ENCODE data around the gene SLC9A4. TPM values are rescaled to one million over a fixed set of nuclear protein-coding genes. Genes with fewer than 3 reads are reported as not detected.

SLC9A4 gene
- total RNA-seq, 1 experiment from 2014 or later = 0.07 TPM

GRCh38 chr2:102433973-102434654 lies 38.9 kb upstream of the SLC9A4 start:
- H4K20me1 ChIP-seq (ENCODE audit: insufficient read depth) = no peaks in the 10 kb centered on the region
- TF ChIP-seq, protein P1, sequence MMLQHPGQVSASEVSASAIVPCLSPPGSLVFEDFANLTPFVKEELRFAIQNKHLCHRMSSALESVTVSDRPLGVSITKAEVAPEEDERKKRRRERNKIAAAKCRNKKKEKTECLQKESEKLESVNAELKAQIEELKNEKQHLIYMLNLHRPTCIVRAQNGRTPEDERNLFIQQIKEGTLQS (IDR thresholded peaks at IDR 0.05) = no peak
- no peak for TF ChIP-seq CEBPB (IDR thresholded peaks at IDR 0.05; ENCODE audit: low read depth)
- no peak for TF ChIP-seq CBX3 (IDR thresholded peaks at IDR 0.05; ENCODE audit: low read depth)
- no peak for TF ChIP-seq RAD21 (IDR thresholded peaks at IDR 0.05; ENCODE audit: low read depth)
- no peak for TF ChIP-seq POLR2A (IDR thresholded peaks at IDR 0.05; ENCODE audit: borderline replicate concordance, extremely low read depth, insufficient read depth, insufficient read length)
- no peak for TF ChIP-seq ELF1 (IDR thresholded peaks at IDR 0.05; ENCODE audit: borderline replicate concordance, low read depth)
- TF ChIP-seq, protein P2, sequence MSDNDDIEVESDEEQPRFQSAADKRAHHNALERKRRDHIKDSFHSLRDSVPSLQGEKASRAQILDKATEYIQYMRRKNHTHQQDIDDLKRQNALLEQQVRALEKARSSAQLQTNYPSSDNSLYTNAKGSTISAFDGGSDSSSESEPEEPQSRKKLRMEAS (IDR thresholded peaks at IDR 0.05) = no peak
- no peak for TF ChIP-seq EGR1 (IDR thresholded peaks at IDR 0.05; ENCODE audit: low read depth)
- TF ChIP-seq TCF7L2 (IDR thresholded peaks at IDR 0.05; ENCODE audit: borderline replicate concordance, extremely low read depth, insufficient read depth, insufficient read length) = no peak
- TF ChIP-seq POLR2AphosphoS5 (IDR thresholded peaks at IDR 0.05; ENCODE audit: low read depth, low read length) = no peak
- no peak for TF ChIP-seq ZFX (IDR thresholded peaks at IDR 0.05)
- TF ChIP-seq EZH2 (IDR thresholded peaks at IDR 0.05) = no peak
- TF ChIP-seq ZNF274 (IDR thresholded peaks at IDR 0.05; ENCODE audit: low read depth, low read length) = no peak
- TF ChIP-seq SIN3A (IDR thresholded peaks at IDR 0.05; ENCODE audit: low read depth) = no peak
- TF ChIP-seq JUND (IDR thresholded peaks at IDR 0.05) = no peak
- TF ChIP-seq CTCF (IDR thresholded peaks at IDR 0.05 in 2 of 3, conservative IDR thresholded peaks at IDR 0.05 in 1 of 3; ENCODE audit: borderline replicate concordance in 1 of 3, insufficient read depth in 1 of 3, low read depth in 2 of 3, low read length in 2 of 3) = no peak
- TF ChIP-seq SRF (IDR thresholded peaks at IDR 0.05; ENCODE audit: low read depth) = no peak
- intact Hi-C loops (cut with micrococcal nuclease) = no loop called here
- no peaks in the 10 kb centered on the region for H3K9me3 ChIP-seq (ENCODE audit: control insufficient read depth in 1 of 2, insufficient read depth in 1 of 2, low read depth in 1 of 2, low read length in 2 of 2)
- no peak overlapping the region for H3K27ac ChIP-seq (ENCODE audit: low read depth, low read length)
- H3K4me2 ChIP-seq (ENCODE audit: low read length) = no peak overlapping the region
- DNase-seq (ENCODE audit: low read depth, low spot score) (no peak), ATAC-seq (no peak)
- H2AFZ ChIP-seq (ENCODE audit: low read depth, low read length, poor library complexity, severe bottlenecking) = no peak overlapping the region
- RAD21 ChIA-PET (ENCODE audit: low non-redundant PET in 1 of 2, low total read pairs in 2 of 2, uncharacterized antibody in 2 of 2, unreplicated experiment in 2 of 2) = no interaction called here
- no TSS peak for BruUV-seq (replicated peaks)
- no peaks in the 10 kb centered on the region for H3K4me1 ChIP-seq (ENCODE audit: control insufficient read depth in 1 of 2, insufficient read depth in 2 of 2, low read length in 2 of 2)
- H3K9me2 ChIP-seq (ENCODE audit: insufficient read depth) = no peaks in the 10 kb centered on the region
- no peaks in the 10 kb centered on the region for H3K27me3 ChIP-seq (ENCODE audit: insufficient read depth, low read length)
- CTCF ChIA-PET = no interaction called here
- no peak overlapping the region for H3K4me3 ChIP-seq (replicated peaks in 1 of 2; ENCODE audit: low read depth in 1 of 2, low read length in 2 of 2)
- POLR2A ChIA-PET = no interaction called here
- H3K79me2 ChIP-seq (ENCODE audit: insufficient read depth, low read length) = no peaks in the 10 kb centered on the region
- H3K9ac ChIP-seq (ENCODE audit: low read length) = no peak overlapping the region
- H3K36me3 ChIP-seq (ENCODE audit: control insufficient read depth in 1 of 2, insufficient read depth in 2 of 2, low read length in 2 of 2) = no peaks in the 10 kb centered on the region
